Measurements from ENCODE around the gene TRPM2.
A peak's percentile ranks its signal among the peaks of the same experiment; 100 is the strongest.

TRPM2 gene

DNA sequence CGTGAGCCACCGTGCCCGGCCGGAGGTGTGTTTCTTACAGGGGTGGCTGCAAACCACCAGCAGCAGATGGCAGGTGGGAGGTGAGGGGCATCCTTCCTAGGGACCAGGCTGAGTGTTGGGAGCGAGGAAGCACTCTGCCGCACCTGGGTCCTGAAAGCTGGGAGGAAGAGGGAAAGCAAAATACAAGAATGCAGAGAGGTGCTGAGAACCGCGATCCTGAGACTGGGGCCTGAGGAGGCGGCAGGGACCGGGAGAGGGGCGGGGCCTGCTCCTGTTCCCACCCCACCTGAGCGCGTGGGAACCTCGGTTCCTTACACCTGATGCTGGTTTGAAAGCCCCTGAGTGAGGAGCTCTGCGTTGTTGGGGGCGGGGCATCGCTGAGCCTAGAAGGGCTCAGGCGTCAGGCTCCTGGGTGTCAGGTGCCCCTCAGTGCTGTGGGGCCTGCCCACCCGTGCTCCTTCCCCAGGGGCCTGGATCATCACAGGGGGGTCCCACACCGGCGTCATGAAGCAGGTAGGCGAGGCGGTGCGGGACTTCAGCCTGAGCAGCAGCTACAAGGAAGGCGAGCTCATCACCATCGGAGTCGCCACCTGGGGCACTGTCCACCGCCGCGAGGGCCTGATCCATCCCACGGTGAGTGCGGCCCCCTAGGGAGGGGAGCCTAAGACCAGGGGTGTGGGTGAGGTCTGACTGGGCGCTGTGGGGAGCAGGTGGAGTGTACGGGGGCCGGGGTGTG is 15.5 kb downstream of the TRPM2 start:
- Histone ChIP-seq H3K4me1 (no peaks in the 10 kb centered on the region), H3K27ac (no peak overlapping the region), H3K4me3 (ENCODE audit: low read depth, low read length) (no peak overlapping the region), H2AFZ (no peak overlapping the region), H3K9ac (no peak overlapping the region), H3K27me3 (ENCODE audit: control insufficient read depth, insufficient read depth, low read length) (no peaks in the 10 kb centered on the region), H3K79me2 (no peaks in the 10 kb centered on the region), H3K4me2 (ENCODE audit: low read length) (no peak overlapping the region), H3K36me3 (ENCODE audit: control insufficient read depth, insufficient read depth, low read length) (no peaks in the 10 kb centered on the region), H3K9me3 (ENCODE audit: control insufficient read depth, low read length) (no peaks in the 10 kb centered on the region)
- TF ChIP-seq, protein P1, sequence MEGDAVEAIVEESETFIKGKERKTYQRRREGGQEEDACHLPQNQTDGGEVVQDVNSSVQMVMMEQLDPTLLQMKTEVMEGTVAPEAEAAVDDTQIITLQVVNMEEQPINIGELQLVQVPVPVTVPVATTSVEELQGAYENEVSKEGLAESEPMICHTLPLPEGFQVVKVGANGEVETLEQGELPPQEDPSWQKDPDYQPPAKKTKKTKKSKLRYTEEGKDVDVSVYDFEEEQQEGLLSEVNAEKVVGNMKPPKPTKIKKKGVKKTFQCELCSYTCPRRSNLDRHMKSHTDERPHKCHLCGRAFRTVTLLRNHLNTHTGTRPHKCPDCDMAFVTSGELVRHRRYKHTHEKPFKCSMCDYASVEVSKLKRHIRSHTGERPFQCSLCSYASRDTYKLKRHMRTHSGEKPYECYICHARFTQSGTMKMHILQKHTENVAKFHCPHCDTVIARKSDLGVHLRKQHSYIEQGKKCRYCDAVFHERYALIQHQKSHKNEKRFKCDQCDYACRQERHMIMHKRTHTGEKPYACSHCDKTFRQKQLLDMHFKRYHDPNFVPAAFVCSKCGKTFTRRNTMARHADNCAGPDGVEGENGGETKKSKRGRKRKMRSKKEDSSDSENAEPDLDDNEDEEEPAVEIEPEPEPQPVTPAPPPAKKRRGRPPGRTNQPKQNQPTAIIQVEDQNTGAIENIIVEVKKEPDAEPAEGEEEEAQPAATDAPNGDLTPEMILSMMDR (IDR thresholded peaks at IDR 0.05), result no peak

DNA sequence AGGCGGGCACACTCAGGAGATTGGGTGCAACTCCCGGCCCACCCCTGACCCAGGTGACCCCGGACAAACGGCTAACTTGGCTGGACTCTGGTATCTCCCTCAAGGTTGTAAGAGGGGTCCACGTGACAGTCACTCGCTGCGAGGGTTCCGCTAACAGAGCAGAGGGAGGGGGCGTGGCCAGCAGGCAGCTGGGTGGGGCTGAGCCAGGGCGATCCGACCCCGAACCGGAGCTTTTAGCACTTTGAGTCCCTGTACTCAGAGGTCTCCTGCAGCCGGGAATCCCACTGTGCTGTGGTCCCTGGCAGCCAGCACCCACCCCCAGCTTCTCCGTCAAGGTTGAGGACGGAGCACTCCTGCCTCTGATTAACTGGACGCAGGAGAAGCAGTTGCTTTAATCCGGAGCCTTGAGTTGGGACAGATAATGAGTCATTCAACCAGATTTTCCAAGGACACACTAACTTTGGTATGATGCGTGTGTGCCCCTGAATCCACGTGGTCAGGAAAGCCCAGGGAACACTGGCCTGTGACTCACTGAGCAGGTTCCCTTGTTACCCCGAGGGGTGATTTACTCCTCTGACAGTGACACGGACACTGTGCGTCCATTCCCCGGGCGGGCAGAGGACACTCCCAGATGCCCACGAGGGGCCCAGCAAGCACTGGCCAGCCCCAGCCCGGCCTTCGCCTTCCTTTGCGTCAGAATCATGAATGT is 16.8 kb downstream of the TRPM2 start:
- no peaks in the 10 kb centered on the region for H3K36me3 ChIP-seq (ENCODE audit: control insufficient read depth, insufficient read depth, low read length)
- no peak overlapping the region for H3K9ac ChIP-seq
- H3K4me3 ChIP-seq (ENCODE audit: low read depth, low read length), result no peak overlapping the region
- TF ChIP-seq, protein P1 (IDR thresholded peaks at IDR 0.05), result no peak
- H3K4me2 ChIP-seq (ENCODE audit: low read length), result peak overlapping the region; percentile 9
- H3K9me3 ChIP-seq (ENCODE audit: control insufficient read depth, low read length), result no peaks in the 10 kb centered on the region
- no peaks in the 10 kb centered on the region for H3K27me3 ChIP-seq (ENCODE audit: control insufficient read depth, insufficient read depth, low read length)
- no peak overlapping the region for H2AFZ ChIP-seq
- no peaks in the 10 kb centered on the region for H3K79me2 ChIP-seq
- no peak overlapping the region for H3K27ac ChIP-seq
- no peaks in the 10 kb centered on the region for H3K4me1 ChIP-seq

DNA sequence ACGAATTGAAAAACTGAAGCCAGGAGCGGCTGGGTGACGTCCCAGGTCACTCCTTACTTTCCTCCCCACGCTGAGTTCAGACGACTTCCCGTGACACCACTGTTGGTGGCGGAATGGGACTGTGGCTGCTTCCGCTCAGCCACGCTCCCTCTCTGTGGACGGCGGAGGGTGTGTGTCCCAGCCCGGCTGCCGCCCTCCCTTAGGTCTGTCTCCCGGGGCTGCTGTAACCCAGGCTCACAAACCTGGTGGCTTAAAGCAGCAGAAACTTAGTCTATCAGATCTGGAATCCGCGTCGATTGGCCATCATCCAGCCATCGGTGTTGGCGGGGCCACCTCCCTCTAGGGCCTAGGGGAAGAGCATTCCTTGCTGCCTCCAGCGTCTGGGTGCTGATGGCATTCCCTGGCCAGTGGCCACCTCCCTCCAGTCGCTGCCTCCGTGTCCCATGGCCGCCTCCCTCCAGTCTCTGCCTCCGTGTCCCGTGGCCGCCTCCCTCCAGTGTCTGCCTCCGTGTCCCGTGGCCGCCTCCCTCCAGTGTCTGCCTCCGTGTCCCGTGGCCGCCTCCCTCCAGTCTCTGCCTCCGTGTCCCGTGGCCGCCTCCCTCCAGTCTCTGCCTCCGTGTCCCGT is 17.5 kb downstream of the TRPM2 start:
- H3K9me3 ChIP-seq (ENCODE audit: control insufficient read depth, low read length), result no peaks in the 10 kb centered on the region
- no peaks in the 10 kb centered on the region for H3K79me2 ChIP-seq
- no peak overlapping the region for H3K27ac ChIP-seq
- no peaks in the 10 kb centered on the region for H3K4me1 ChIP-seq
- no peak overlapping the region for H3K4me3 ChIP-seq (ENCODE audit: low read depth, low read length)
- H2AFZ ChIP-seq, result no peak overlapping the region
- no peak overlapping the region for H3K4me2 ChIP-seq (ENCODE audit: low read length)
- TF ChIP-seq, protein P1 (IDR thresholded peaks at IDR 0.05), result no peak
- H3K36me3 ChIP-seq (ENCODE audit: control insufficient read depth, insufficient read depth, low read length), result no peaks in the 10 kb centered on the region
- H3K27me3 ChIP-seq (ENCODE audit: control insufficient read depth, insufficient read depth, low read length), result no peaks in the 10 kb centered on the region
- no peak overlapping the region for H3K9ac ChIP-seq

DNA sequence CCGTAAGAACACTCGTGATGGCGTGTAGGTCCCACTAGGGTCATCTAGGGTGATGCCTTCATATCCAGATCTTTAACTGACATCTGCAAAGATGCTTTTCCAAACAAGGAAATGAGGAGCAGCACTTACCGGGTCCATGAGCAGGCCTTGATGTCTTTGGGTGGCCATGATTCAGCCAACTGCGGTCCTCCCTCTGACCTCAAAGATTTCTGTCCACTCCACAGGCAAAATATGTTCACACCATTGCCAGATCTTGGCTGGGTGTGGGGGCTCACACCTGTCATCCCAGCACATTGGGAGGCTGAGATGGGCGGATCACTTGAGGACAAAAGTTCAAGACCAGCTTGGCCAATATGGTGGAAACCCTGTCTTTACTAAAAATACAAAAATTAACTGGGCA is 18.2 kb downstream of the TRPM2 start:
- Histone ChIP-seq H3K27ac (no peak overlapping the region), H3K9me3 (ENCODE audit: control insufficient read depth, low read length) (no peaks in the 10 kb centered on the region), H2AFZ (no peak overlapping the region), H3K27me3 (ENCODE audit: control insufficient read depth, insufficient read depth, low read length) (no peaks in the 10 kb centered on the region), H3K4me1 (no peaks in the 10 kb centered on the region), H3K79me2 (no peaks in the 10 kb centered on the region), H3K4me2 (ENCODE audit: low read length) (no peak overlapping the region), H3K4me3 (ENCODE audit: low read depth, low read length) (no peak overlapping the region), H3K36me3 (ENCODE audit: control insufficient read depth, insufficient read depth, low read length) (no peaks in the 10 kb centered on the region), H3K9ac (no peak overlapping the region)
- TF ChIP-seq, protein P1 (IDR thresholded peaks at IDR 0.05), result no peak
